Gastrocnemius medialis (tissue), 4 donors: ENCODE data around the gene DGCR6L. TPM values are rescaled to one million over a fixed set of nuclear protein-coding genes. Genes with fewer than 3 reads are reported as not detected.
A peak's percentile ranks its signal among the peaks of the same experiment; 100 is the strongest.
"Not testable (repeated sequence)": the region's sequence is repeated elsewhere in the genome, so short reads cannot be mapped to it uniquely, and the experiment has no call there.

ENCODE experiments used
- ATAC-seq, 2 donors: fragments of 150-250 bp; one replicate each; pipeline ENCODE4 v1.9.1; 2016
- DNase-seq, 2 donors: peaks; one replicate each; pipeline ENCODE4 v3.0.0-alpha.2; 2019
- H3K27ac ChIP-seq, 4 donors: fragments of 200-600 bp; sonication (generic); 1 replicate in 1 of 4; 2 replicates in 3 of 4; pipeline ENCODE4 v1.5.1; 2016 to 2018; ENCODE audit warnings: mild to moderate bottlenecking in 2 of 4, moderate library complexity in 1 of 4
- H3K27me3 ChIP-seq, 3 donors: fragments of 200-600 bp; sonication (generic) in 2 of 3; 1 replicate in 1 of 3; 2 replicates in 2 of 3; pipeline versions ENCODE4 v1.5.1 to v1.6.0; 2016 to 2019; ENCODE audit warnings: mild to moderate bottlenecking in 1 of 3, moderate library complexity in 1 of 3
- H3K36me3 ChIP-seq, 2 donors: fragments of 200-600 bp; sonication (generic) in 1 of 2; one replicate each; pipeline ENCODE4 v1.5.1; 2017 to 2018
- H3K4me1 ChIP-seq, 2 donors: fragments of 200-600 bp; sonication (generic) in 1 of 2; one replicate each; pipeline ENCODE4 v1.5.1; 2016 to 2017; ENCODE audit warnings: mild to moderate bottlenecking in 2 of 2
- H3K4me3 ChIP-seq, 4 donors: fragments of 200-600 bp; sonication (generic) in 3 of 4; 1 replicate in 1 of 4; 2 replicates in 3 of 4; pipeline ENCODE4 v1.5.1; 2016 to 2019; ENCODE audit warnings: mild to moderate bottlenecking in 2 of 4
- H3K9me3 ChIP-seq, 3 donors: fragments of 200-600 bp; sonication (generic) in 2 of 3; 1 replicate in 1 of 3; 2 replicates in 2 of 3; pipeline ENCODE4 v1.5.1; 2016 to 2019
- POLR2A ChIP-seq, 2 donors: fragments of 450-650 bp; IDR thresholded peaks; one replicate each; pipeline ENCODE4 v1.6.1; 2017; ENCODE audit warnings: antibody characterized with exemption in 2 of 2, mild to moderate bottlenecking in 2 of 2, moderate library complexity in 2 of 2
- in situ Hi-C, 4 donors: fragments of 200-750 bp; cut with MboI; loops; one replicate each; pipeline versions ENCODE4 v1.15.0 to v1.8.0; 2017; ENCODE audit warnings: low sequenced_read_pairs in 4 of 4
- intact Hi-C: fragments of 100-400 bp; cut with DNase I; formaldehyde crosslinking; loops from one replicate; pipeline ENCODE4 v1.15.1; 2023; ENCODE audit warnings: low total_unique reads
- total RNA-seq, 4 donors: library from RNA; depleted of rRNA; stranded (reverse); fragments of >200 nt; gene quantifications; one replicate each; pipeline versions ENCODE4 v1.1.0 to v1.2.3, GENCODE V29; 2016
- TF ChIP-seq, protein P1 (sequence below), 5 experiments: fragments of 450-650 bp in 3 of 5; fragments of 200-600 bp in 2 of 5; sonication (generic) in 2 of 5; IDR thresholded peaks in 4 of 5; conservative IDR thresholded peaks in 1 of 5; 1 replicate in 4 of 5; 2 replicates in 1 of 5; pipeline ENCODE4 v1.5.1; 2016 to 2019; ENCODE audit warnings: antibody characterized with exemption in 5 of 5, mild to moderate bottlenecking in 3 of 5, moderate library complexity in 3 of 5

Gene DGCR6L
- total RNA-seq, 4 donors from 2014 or later = 43.5 to 105 (median 67.5) TPM

GRCh38 chr22:20268279-20269012 is 51.4 kb downstream of the DGCR6L start, which contains the start of gene RTN4R:
RTN4R (minus strand) TSS chr22:20268318; CDS start chr22:20268092, 226 bp downstream.
- no peaks in the 10 kb centered on the region for H3K36me3 ChIP-seq
- peak within 1 kb of the TSS; percentile 23 to 42 (median 28) for H3K4me3 ChIP-seq
- TF ChIP-seq, protein P1, sequence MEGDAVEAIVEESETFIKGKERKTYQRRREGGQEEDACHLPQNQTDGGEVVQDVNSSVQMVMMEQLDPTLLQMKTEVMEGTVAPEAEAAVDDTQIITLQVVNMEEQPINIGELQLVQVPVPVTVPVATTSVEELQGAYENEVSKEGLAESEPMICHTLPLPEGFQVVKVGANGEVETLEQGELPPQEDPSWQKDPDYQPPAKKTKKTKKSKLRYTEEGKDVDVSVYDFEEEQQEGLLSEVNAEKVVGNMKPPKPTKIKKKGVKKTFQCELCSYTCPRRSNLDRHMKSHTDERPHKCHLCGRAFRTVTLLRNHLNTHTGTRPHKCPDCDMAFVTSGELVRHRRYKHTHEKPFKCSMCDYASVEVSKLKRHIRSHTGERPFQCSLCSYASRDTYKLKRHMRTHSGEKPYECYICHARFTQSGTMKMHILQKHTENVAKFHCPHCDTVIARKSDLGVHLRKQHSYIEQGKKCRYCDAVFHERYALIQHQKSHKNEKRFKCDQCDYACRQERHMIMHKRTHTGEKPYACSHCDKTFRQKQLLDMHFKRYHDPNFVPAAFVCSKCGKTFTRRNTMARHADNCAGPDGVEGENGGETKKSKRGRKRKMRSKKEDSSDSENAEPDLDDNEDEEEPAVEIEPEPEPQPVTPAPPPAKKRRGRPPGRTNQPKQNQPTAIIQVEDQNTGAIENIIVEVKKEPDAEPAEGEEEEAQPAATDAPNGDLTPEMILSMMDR (IDR thresholded peaks at IDR 0.05 in 4 of 5, conservative IDR thresholded peaks at IDR 0.05 in 1 of 5) = peak in 4 of 5 experiments; percentile 61 to 80 (median 72)
- TF ChIP-seq POLR2A (IDR thresholded peaks at IDR 0.05) = no peak
- peaks cover 0 to 5% (median 0%) of the 10 kb centered on the region in 3 donors for H3K27me3 ChIP-seq
- in situ Hi-C loops (no loop called here), intact Hi-C loops (loop anchor here (5.0 kb wide), 1 partner anchor 111 kb away; no protein-coding TSS in a partner anchor)
- DNase-seq (peak in 1 of 2 donors; percentile 23), ATAC-seq (peak; percentile 65 to 74)
- peak within 1 kb of the TSS in 1 of 4 donors; percentile 46 for H3K27ac ChIP-seq
- no peaks in the 10 kb centered on the region for H3K4me1 ChIP-seq
- H3K9me3 ChIP-seq = no peaks in the 10 kb centered on the region

DNA sequence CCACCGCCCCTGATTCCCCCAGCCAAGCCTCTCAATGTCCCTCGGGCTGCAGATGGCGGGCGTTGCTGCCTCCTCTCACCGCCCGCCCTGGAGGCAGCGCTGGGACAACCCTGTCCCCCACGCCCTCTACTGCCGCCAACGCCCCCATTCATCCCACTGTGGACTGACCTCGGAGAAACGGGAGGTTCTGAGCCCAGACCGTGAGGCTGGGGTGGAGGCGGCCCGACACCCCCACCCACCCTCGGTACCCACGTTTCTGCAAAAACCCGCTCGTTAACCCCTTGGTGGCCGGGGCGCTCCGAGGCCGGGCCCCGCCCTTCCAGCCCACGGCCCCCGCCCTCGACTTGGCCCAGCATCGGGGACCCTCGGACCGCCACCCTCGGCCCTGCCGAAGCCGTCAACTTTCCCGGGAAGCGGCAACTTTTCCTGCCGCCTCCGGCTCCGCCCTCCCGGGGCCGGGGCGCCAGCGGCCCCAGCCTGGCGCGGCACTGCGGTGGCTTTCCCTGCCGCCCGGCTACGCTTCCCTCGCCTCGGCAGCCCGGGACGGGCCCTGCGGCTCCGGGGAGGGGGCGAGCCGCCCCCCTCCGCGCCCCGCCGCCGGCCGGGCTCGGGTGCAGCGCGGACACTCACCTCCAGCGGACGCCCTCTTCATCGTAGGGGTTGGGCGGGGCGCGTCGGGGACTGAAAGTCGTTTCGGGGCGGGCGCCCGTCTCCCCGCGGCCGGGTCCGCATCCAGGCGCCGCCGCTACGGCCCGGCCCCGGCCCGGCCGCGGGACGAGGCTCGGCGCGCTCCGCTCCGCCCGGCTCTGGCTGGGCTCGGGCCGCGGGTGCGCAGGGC is 52.2 kb downstream of the DGCR6L start:
- no peaks in the 10 kb centered on the region for H3K9me3 ChIP-seq
- ATAC-seq (no peak), DNase-seq (no peak)
- H3K4me3 ChIP-seq = peak overlapping the region; percentile 23 to 42 (median 28)
- no peaks in the 10 kb centered on the region for H3K36me3 ChIP-seq
- no peak for TF ChIP-seq POLR2A (IDR thresholded peaks at IDR 0.05)
- TF ChIP-seq, protein P1 (IDR thresholded peaks at IDR 0.05 in 4 of 5, conservative IDR thresholded peaks at IDR 0.05 in 1 of 5) = no peak
- intact Hi-C loops (loop anchor here (5.0 kb wide), 1 partner anchor 110 kb away; no protein-coding TSS in a partner anchor), in situ Hi-C loops (no loop called here)
- no peaks in the 10 kb centered on the region for H3K4me1 ChIP-seq
- no peak overlapping the region for H3K27ac ChIP-seq
- peaks cover 0 to 5% (median 0%) of the 10 kb centered on the region in 3 donors for H3K27me3 ChIP-seq

- in situ Hi-C loops, H3K4me1 ChIP-seq, H3K27ac ChIP-seq, H3K9me3 ChIP-seq, H3K27me3 ChIP-seq, ATAC-seq, DNase-seq, H3K36me3 ChIP-seq: not testable (repeated sequence)
- peak overlapping the region in 2 of 4 donors; percentile 23 to 31 for H3K4me3 ChIP-seq
- intact Hi-C loops = loop anchor here (5.0 kb wide), 1 partner anchor 110 kb away; no protein-coding TSS in a partner anchor
These were observed 53.0 kb downstream of the DGCR6L start for GRCh38 chr22:20266667-20267440.

- intact Hi-C loops = loop anchor here (5.0 kb wide), 1 partner anchor 109 kb away; no protein-coding TSS in a partner anchor
- H3K27ac ChIP-seq, H3K4me1 ChIP-seq, ATAC-seq, H3K36me3 ChIP-seq, H3K9me3 ChIP-seq, in situ Hi-C loops, H3K27me3 ChIP-seq, H3K4me3 ChIP-seq, DNase-seq: not testable (repeated sequence)
These were observed 53.8 kb downstream of the DGCR6L start for GRCh38 chr22:20265772-20266666.
